HUES48 (cell line): ENCODE measurements around the gene MBD3L2.
"Not testable (repeated sequence)": the region's sequence is repeated elsewhere in the genome, so short reads cannot be mapped to it uniquely, and the experiment has no call there.

Experiments used
- H3K27ac ChIP-seq: one replicate; pipeline ENCODE4 v1.7.0; 2013; ENCODE audit warnings: low read depth, low read length, inconsistent platforms
- H3K27me3 ChIP-seq: 2 replicates; pipeline ENCODE4 v1.6.1; 2013; ENCODE audit warnings: mild to moderate bottlenecking, low read length; ENCODE audit not compliant: control insufficient read depth, insufficient read depth
- H3K36me3 ChIP-seq: 2 replicates; pipeline ENCODE4 v1.6.1; 2013; ENCODE audit warnings: low read length; ENCODE audit not compliant: control insufficient read depth, insufficient read depth
- H3K4me1 ChIP-seq: 2 replicates; pipeline ENCODE4 v1.6.1; 2013; ENCODE audit warnings: mild to moderate bottlenecking, low read length; ENCODE audit not compliant: control insufficient read depth, insufficient read depth
- H3K4me3 ChIP-seq: 2 replicates; pipeline ENCODE4 v1.5.1; 2013; ENCODE audit warnings: mild to moderate bottlenecking, low read depth, low read length
- H3K9ac ChIP-seq: 2 replicates; pipeline ENCODE4 v1.6.1; 2013; ENCODE audit warnings: mild to moderate bottlenecking, low read depth, low read length, moderate library complexity
- H3K9me3 ChIP-seq: 2 replicates; pipeline ENCODE4 v1.6.1; 2013; ENCODE audit warnings: low read length; ENCODE audit not compliant: control insufficient read depth, insufficient read depth

MBD3L2 gene

GRCh38 chr19:7063764-7064418, 14.8 kb downstream of the MBD3L2 start:
- no peak overlapping the region for H3K9ac ChIP-seq

GRCh38 chr19:7067122-7067521, 18.0 kb downstream of the MBD3L2 start:
- peaks cover 27% of the 10 kb centered on the region for H3K9me3 ChIP-seq
- H3K4me3 ChIP-seq, H3K27me3 ChIP-seq, H3K4me1 ChIP-seq, H3K9ac ChIP-seq, H3K36me3 ChIP-seq, H3K27ac ChIP-seq: not testable (repeated sequence)

More at GRCh38 chr19:7063764-7064418, 14.8 kb downstream of the MBD3L2 start:
- H3K27ac ChIP-seq, result no peak overlapping the region
- peaks cover 27% of the 10 kb centered on the region for H3K9me3 ChIP-seq
- no peaks in the 10 kb centered on the region for H3K36me3 ChIP-seq
- H3K4me3 ChIP-seq, result no peak overlapping the region
- no peaks in the 10 kb centered on the region for H3K27me3 ChIP-seq
- H3K4me1 ChIP-seq, result no peaks in the 10 kb centered on the region

- Histone ChIP-seq H3K9me3 (peaks cover 27% of the 10 kb centered on the region), H3K9ac (no peak overlapping the region), H3K4me3 (no peak overlapping the region), H3K27ac (no peak overlapping the region), H3K27me3 (no peaks in the 10 kb centered on the region), H3K4me1 (peaks cover 4% of the 10 kb centered on the region; the same call in 1 of the 2 replicates), H3K36me3 (peaks cover 13% of the 10 kb centered on the region)
These were observed 18.6 kb downstream of the MBD3L2 start for GRCh38 chr19:7067716-7068115.

- Histone ChIP-seq H3K36me3 (peaks cover 20% of the 10 kb centered on the region), H3K9ac (no peak overlapping the region), H3K4me3 (peak overlapping the region; percentile 52), H3K27ac (no peak overlapping the region), H3K27me3 (no peaks in the 10 kb centered on the region), H3K9me3 (peaks cover 24% of the 10 kb centered on the region), H3K4me1 (peaks cover 4% of the 10 kb centered on the region; the same call in 1 of the 2 replicates)
These were observed 19.5 kb downstream of the MBD3L2 start for GRCh38 chr19:7068599-7068998.

- no peaks in the 10 kb centered on the region for H3K27me3 ChIP-seq
These were observed 20.2 kb downstream of the MBD3L2 start, which contains the start of gene ZNF557 for GRCh38 chr19:7069042-7069903. Gene ZNF557, plus strand, starts transcription at chr19:7069703. Its CDS starts 5,372 bp downstream, at chr19:7075075.

DNA sequence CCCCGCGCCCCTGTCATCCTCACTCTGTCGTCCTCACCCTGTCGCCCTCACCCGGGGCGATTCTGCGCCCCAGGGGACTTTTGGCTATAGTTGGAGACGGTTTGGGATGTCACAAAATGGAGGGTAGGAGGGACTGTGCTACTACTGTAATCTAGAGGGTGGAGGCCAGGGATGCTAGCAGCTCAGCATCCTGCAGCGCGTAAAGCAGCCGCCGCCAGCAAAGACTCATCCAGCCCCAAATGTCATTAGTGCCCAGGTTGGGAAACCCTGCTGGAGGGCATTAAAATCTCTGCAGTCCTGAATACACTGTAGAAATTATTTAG, 20.7 kb downstream of the MBD3L2 start:
- H3K4me3 ChIP-seq, result peak overlapping the region; percentile 85
- H3K36me3 ChIP-seq, result peaks cover 26% of the 10 kb centered on the region

More at GRCh38 chr19:7069042-7069903, 20.2 kb downstream of the MBD3L2 start, which contains the start of gene ZNF557:
- H3K4me1 ChIP-seq, result peaks cover 4% of the 10 kb centered on the region; the same call in 1 of the 2 replicates
- peak within 1 kb of the TSS; percentile 62 for H3K9ac ChIP-seq
- H3K9me3 ChIP-seq, result peaks cover 17% of the 10 kb centered on the region
- H3K36me3 ChIP-seq, result peaks cover 22% of the 10 kb centered on the region
- peak within 1 kb of the TSS; percentile 85 for H3K4me3 ChIP-seq
- H3K27ac ChIP-seq, result peak within 1 kb of the TSS; percentile 85

DNA sequence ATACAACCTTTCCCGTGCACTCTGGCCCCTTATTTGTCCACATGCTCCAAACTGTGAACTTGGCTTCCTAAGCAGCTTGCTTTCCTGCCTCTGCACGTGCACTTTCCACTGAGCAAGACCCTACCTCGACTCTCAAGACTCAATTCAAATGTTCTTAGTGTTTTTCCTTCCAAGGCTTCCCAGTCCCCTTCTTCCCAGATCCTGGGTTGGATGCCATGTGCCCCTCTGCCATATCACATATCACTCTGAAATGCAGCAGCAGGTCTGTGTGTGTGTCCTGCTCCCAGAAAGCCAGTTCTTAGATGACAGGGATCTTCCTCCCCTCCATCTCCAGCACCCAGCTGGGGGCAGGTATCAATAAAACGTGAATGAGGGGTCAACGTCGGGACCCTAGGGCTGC, 23.4 kb downstream of the MBD3L2 start:
- Histone ChIP-seq H3K36me3 (peaks cover 53% of the 10 kb centered on the region), H3K4me3 (no peak overlapping the region), H3K9me3 (peaks cover 23% of the 10 kb centered on the region), H3K4me1 (peaks cover 4% of the 10 kb centered on the region; the same call in 1 of the 2 replicates), H3K9ac (no peak overlapping the region), H3K27me3 (no peaks in the 10 kb centered on the region), H3K27ac (no peak overlapping the region)

More for the DNA sequence above, 20.7 kb downstream of the MBD3L2 start:
- peaks cover 17% of the 10 kb centered on the region for H3K9me3 ChIP-seq
- H3K27me3 ChIP-seq, result no peaks in the 10 kb centered on the region
- H3K27ac ChIP-seq, result peak overlapping the region; percentile 85
- peaks cover 4% of the 10 kb centered on the region; the same call in 1 of the 2 replicates for H3K4me1 ChIP-seq
- H3K9ac ChIP-seq, result peak overlapping the region; percentile 62; the same call in 1 of the 2 replicates

DNA sequence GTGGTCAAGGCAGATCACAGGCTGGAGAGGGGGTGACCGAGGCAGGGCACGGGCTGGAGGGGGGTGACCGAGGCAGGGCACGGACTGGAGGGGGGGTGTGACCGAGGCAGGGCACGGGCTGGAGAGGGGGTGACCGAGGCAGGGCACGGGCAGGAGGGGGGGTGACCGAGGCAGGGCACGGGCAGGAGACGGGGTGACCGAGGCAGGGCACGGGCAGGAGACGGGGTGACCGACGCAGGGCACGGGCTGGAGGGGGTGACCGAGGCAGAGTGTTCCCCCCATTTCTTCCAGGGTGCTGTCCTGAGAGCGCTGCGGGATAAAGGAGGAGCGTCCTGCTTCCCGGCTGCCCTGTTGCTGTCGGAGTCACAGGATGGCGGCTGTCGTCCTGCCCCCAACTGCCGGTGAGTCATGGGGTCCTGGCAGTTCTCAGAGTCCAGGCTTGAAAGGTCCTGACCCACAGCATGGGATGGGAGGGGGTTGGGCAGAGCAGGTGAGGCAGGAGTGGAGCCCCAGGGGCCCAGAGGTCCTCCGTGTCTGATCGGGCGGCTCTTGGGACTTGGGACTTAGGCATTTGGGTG, 25.7 kb downstream of the MBD3L2 start:
- Histone ChIP-seq H3K9ac (no peak overlapping the region), H3K4me3 (no peak overlapping the region), H3K4me1 (peaks cover 4% of the 10 kb centered on the region; the same call in 1 of the 2 replicates), H3K9me3 (peaks cover 37% of the 10 kb centered on the region), H3K27ac (no peak overlapping the region), H3K27me3 (no peaks in the 10 kb centered on the region), H3K36me3 (peaks cover 73% of the 10 kb centered on the region)

- Histone ChIP-seq H3K27me3 (no peaks in the 10 kb centered on the region), H3K9me3 (peaks cover 50% of the 10 kb centered on the region)
These were observed 27.0 kb downstream of the MBD3L2 start for GRCh38 chr19:7076151-7076550.

DNA sequence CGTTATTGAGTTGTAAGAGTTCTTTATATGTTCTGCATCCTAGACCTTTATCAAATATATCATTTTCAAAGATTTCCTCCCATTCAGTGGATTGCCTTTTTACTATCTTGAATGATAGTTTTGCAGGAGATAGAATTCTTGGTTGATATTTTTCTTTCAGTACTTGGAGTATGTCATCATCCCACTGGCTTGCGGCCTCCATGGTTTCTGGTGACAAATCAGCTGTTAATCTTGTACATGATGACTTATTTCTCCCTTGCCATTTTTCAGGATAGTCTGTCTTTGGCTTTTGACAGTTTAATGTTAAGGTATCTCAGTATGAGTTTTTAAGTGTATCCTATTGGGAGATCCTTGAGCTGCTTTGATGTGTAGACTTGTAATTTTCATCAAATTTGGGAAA, 28.9 kb downstream of the MBD3L2 start:
- H3K36me3 ChIP-seq, result peaks cover 89% of the 10 kb centered on the region
- no peak overlapping the region for H3K9ac ChIP-seq
- H3K27ac ChIP-seq, result no peak overlapping the region
- H3K4me3 ChIP-seq, result no peak overlapping the region; the same call in 1 of the 2 replicates
- no peaks in the 10 kb centered on the region for H3K4me1 ChIP-seq
- H3K27me3 ChIP-seq, result no peaks in the 10 kb centered on the region
- H3K9me3 ChIP-seq, result peaks cover 69% of the 10 kb centered on the region

More at GRCh38 chr19:7076151-7076550, 27.0 kb downstream of the MBD3L2 start:
- H3K9ac ChIP-seq, result no peak overlapping the region
- no peaks in the 10 kb centered on the region for H3K4me1 ChIP-seq
- H3K27ac ChIP-seq, result no peak overlapping the region
- H3K4me3 ChIP-seq, result no peak overlapping the region
- H3K36me3 ChIP-seq, result peaks cover 83% of the 10 kb centered on the region
